ENCODE data around the gene LRRC8E.

The LRRC8E gene

DNA sequence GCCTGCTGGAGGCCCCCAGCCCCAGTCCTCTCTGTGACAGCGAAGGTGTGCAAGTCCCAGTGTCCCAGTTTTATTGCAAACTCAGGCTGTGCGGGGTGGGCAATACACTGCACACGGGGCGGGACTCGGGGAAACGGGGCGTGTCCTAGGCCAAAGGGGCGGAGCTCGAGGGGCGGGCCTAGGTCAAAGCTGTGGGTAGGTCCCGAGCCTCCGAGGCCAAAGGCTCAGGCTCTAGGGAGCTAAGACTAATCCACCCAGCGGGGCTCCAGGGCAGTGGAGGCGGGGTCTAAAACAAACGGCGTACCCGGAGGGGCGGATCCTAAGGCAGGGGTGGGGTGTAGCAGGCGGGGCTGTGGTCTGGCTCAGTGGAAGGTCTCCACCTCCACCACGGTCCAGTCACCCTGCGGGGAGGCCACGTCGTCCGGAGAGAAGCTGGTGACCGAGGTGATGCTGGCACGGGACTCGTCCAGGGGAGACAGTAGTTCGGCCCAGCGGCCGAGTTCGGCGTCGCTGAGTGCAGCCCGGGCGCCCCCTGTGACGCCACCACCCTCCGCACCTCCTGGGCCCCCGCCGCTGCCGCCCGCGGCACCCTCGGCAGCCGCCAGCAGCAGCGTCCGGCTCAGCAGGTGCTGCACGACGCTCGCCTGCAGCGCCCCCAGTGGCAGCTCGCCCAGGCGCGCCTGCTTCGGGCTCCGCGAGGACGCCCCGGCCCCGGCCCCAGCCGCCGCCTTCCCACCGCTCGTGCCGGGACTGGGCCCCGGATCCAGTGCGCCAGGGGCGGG lies 19.4 kb upstream of the LRRC8E start:
- H3K9me3 Mint-ChIP-seq: no peaks in the 10 kb centered on the region
- H3K4me3 Mint-ChIP-seq: peak overlapping the region; percentile 62
- peaks cover 79% of the 10 kb centered on the region for H3K27me3 Mint-ChIP-seq
- H3K36me3 Mint-ChIP-seq (ENCODE audit: low read depth): no peaks in the 10 kb centered on the region
- intact Hi-C loops (cut with micrococcal nuclease): no loop called here
- peak overlapping the region; percentile 27 for H3K27ac Mint-ChIP-seq
- peaks cover 56% of the 10 kb centered on the region for H3K4me1 Mint-ChIP-seq (ENCODE audit: low read depth)

DNA sequence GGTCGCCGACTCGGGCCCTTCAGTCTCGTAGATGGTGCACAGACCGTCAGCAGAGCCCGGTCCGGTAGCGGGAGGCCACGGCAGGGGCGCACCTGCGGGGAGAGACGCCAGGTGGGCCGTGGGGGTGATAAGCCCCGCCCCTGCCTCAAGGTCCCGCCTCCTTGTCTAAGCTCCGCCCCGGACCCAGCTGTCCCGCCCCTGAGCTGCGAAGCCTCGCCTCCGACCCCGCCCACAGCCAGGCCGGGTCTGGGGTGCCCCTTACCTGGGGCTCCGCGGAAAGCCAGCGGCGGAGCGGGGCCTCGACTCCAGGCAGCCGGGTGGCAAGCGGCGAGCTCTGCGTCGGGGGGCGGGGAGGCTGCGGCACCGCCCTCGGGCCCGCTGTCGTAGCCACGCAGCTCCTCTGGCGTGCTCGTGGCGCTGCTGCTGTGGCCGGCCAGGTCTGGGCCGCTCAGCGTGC lies 18.8 kb upstream of the LRRC8E start:
- Mint-ChIP-seq H3K27ac (no peak overlapping the region), H3K4me1 (ENCODE audit: low read depth) (peaks cover 58% of the 10 kb centered on the region), H3K9me3 (no peaks in the 10 kb centered on the region), H3K4me3 (peak overlapping the region; percentile 62), H3K36me3 (ENCODE audit: low read depth) (no peaks in the 10 kb centered on the region), H3K27me3 (peaks cover 75% of the 10 kb centered on the region)
- intact Hi-C loops (cut with micrococcal nuclease): no loop called here

DNA sequence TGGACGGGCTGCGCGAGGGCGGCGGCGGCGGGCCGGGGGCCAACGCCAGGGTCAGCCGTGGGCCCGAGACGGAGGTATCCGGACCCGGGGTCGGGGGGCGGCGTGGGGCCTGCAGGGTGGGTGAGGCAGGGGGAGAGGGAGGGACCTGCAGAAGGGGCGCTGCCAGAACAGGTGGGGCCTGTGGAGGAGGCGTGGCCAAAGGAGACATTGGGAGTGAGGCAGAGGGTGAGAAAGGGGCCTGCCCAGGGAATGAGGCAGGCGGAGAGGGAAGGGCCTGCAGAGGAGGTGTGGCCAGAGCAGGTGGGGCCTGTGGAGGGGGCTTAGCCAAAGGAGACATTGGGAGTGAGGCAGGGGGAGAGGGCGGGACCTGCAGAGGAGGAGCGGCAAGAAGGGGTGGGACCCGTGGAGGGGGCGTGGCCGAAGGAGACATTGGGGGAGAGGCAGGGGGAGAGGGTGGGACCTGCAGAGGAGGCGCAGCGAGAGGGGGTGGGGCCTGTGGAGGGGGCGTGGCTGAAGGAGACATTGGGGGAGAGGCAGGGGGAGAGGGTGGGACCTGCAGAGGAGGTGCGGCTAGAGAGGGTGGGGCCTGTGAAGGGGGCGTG lies 18.3 kb upstream of the LRRC8E start:
- peaks cover 56% of the 10 kb centered on the region for H3K4me1 Mint-ChIP-seq (ENCODE audit: low read depth)
- H3K36me3 Mint-ChIP-seq (ENCODE audit: low read depth): no peaks in the 10 kb centered on the region

GRCh38 chr19:7870571-7871436 lies 17.5 kb upstream of the LRRC8E start:
- Mint-ChIP-seq H3K36me3 (ENCODE audit: low read depth) (no peaks in the 10 kb centered on the region), H3K27ac (peak overlapping the region; percentile 78), H3K4me3 (peak overlapping the region; percentile 61), H3K27me3 (peaks cover 75% of the 10 kb centered on the region), H3K9me3 (no peaks in the 10 kb centered on the region), H3K4me1 (ENCODE audit: low read depth) (peaks cover 48% of the 10 kb centered on the region)
- intact Hi-C loops (cut with micrococcal nuclease): no loop called here

More for the DNA sequence above, 18.3 kb upstream of the LRRC8E start:
- no peak overlapping the region for H3K27ac Mint-ChIP-seq
- no peaks in the 10 kb centered on the region for H3K9me3 Mint-ChIP-seq
- intact Hi-C loops (cut with micrococcal nuclease): no loop called here
- peaks cover 75% of the 10 kb centered on the region for H3K27me3 Mint-ChIP-seq
- peak overlapping the region; percentile 53 for H3K4me3 Mint-ChIP-seq

- H3K36me3 Mint-ChIP-seq (ENCODE audit: low read depth): no peaks in the 10 kb centered on the region
- H3K4me1 Mint-ChIP-seq (ENCODE audit: low read depth): peaks cover 48% of the 10 kb centered on the region
- intact Hi-C loops (cut with micrococcal nuclease): no loop called here
- H3K27ac Mint-ChIP-seq: peak overlapping the region; percentile 78
- H3K4me3 Mint-ChIP-seq: peak overlapping the region; percentile 61
- H3K9me3 Mint-ChIP-seq: no peaks in the 10 kb centered on the region
- peaks cover 75% of the 10 kb centered on the region for H3K27me3 Mint-ChIP-seq
These were observed 16.6 kb upstream of the LRRC8E start for GRCh38 chr19:7871437-7872305.

DNA sequence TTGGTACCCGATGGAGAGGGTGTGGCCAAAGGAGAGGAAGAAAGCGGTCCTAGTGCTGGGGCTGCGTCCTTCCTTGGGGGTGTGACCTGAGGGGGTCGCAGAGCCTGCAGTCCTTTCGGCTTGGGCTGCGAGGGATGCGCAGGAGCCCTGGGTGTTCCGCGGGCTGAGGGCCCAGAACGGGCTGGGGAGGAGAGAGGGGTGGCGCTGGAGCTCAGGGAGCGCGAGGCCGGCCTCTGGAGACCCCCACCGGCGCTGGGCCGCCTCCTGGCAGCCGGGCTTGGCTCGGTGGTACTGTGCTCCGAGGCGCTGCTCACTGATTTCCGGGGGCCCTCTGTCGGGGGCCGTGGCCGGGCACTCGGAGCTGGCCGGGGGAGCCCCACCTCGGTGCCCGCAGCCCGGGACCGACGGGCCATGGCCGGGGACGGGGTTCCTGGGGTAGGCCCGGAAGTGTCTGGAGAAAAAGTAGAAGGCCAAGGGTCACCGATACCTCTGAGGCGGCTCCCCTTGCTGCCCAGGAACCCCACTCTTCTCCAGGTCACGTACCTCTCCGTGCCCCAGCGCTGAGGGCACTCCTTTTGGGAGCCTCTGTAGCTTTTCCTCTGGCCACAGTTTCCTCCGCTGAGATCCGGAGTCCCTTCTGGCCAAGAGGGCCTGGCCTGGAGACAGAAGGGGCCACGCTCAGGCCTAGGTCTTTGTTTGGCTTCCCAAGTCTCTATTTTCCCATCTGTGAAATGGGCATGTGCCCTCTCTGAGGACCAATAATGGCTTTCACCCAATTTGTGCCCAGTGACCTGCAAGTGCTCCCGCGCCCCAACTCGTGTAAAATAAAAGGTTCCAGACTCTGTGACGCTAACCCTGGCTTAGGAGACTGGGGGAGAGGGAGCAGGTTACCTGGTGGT lies 15.8 kb upstream of the LRRC8E start:
- intact Hi-C loops (cut with micrococcal nuclease): no loop called here
- peak overlapping the region; percentile 61 for H3K4me3 Mint-ChIP-seq
- H3K27ac Mint-ChIP-seq: peak overlapping the region; percentile 78
- no peaks in the 10 kb centered on the region for H3K9me3 Mint-ChIP-seq
- H3K4me1 Mint-ChIP-seq (ENCODE audit: low read depth): peaks cover 48% of the 10 kb centered on the region
- H3K27me3 Mint-ChIP-seq: peaks cover 74% of the 10 kb centered on the region
- H3K36me3 Mint-ChIP-seq (ENCODE audit: low read depth): no peaks in the 10 kb centered on the region

GRCh38 chr19:7873304-7874075 lies 14.8 kb upstream of the LRRC8E start:
- Mint-ChIP-seq H3K36me3 (ENCODE audit: low read depth) (no peaks in the 10 kb centered on the region), H3K9me3 (no peaks in the 10 kb centered on the region)
- intact Hi-C loops (cut with micrococcal nuclease): no loop called here

DNA sequence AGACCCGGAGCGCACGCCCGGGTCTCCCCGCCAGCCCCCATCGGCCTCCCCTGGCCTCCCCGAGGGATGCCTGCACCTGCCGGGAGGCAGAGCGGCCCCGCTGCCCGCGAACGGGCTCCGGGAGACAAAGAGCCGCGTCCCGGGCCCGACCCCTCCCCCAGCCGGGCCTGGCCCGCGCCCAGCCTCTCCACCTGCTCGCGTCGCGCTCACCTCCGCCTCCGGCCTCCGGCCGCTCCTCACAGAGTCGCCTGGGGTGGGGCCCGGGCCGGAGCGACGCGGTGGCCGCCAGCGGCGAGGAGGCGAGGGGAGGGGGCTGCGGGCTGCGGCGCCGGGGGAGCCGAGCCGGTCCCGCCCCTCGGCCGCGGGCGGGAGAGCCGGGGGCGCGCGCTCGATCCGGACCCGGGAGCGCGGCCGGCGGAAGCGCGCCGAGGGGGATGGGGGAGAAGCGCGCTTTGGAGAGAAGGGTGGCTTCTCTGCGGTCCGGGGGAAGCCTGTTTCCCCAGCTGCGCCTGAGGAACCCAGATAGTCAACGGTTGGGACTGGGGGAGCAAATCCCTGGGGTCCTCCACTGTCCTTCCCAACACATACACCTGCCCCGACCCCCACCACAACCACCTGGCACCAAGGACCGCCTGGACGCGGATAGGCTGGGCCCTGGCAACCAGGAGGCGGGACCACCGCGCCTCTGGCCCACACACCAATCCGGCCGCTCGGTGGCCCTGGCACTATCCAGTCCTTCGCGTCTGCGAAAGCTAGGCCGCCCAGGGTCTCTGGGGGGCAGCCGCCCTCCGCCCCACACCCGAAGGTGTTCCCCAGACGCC lies 14.0 kb upstream of the LRRC8E start, which contains the start of gene PRR36:
TSS of gene PRR36 (minus strand) at position 315 of the 821 bp plus-strand sequence. CDS start 701 bp downstream, outside the sequence.
- peaks cover 39% of the 10 kb centered on the region for H3K4me1 Mint-ChIP-seq (ENCODE audit: low read depth)
- intact Hi-C loops (cut with micrococcal nuclease): no loop called here
- H3K4me3 Mint-ChIP-seq: peak within 1 kb of the TSS; percentile 46
- no peaks in the 10 kb centered on the region for H3K36me3 Mint-ChIP-seq (ENCODE audit: low read depth)
- no peaks in the 10 kb centered on the region for H3K9me3 Mint-ChIP-seq
- H3K27me3 Mint-ChIP-seq: peaks cover 60% of the 10 kb centered on the region
- no peak within 1 kb of the TSS for H3K27ac Mint-ChIP-seq

More at GRCh38 chr19:7873304-7874075, 14.8 kb upstream of the LRRC8E start:
- Mint-ChIP-seq H3K4me1 (ENCODE audit: low read depth) (peaks cover 45% of the 10 kb centered on the region), H3K4me3 (peak overlapping the region; percentile 9), H3K27me3 (peaks cover 65% of the 10 kb centered on the region), H3K27ac (no peak overlapping the region)

DNA sequence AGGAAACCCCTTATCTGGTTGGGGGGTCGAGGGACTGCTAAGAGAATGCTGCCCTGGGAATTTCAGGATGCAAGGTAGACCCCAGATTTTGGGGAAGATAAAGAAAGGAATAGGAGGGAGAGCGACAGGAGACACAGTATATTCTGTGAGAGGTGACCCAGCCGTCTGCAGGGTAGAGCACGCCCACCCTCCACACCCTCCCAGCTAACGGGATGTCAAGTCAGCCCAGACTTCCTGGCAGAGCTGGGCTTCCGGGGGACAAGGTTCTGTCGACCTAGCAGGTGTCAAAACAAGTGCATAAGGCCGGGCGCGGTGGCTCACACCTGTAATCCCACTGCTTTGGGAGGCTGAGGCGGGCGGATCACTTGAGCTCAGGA lies 13.4 kb upstream of the LRRC8E start:
- intact Hi-C loops (cut with micrococcal nuclease): no loop called here
- Mint-ChIP-seq H3K4me1 (ENCODE audit: low read depth) (peaks cover 37% of the 10 kb centered on the region), H3K9me3 (no peaks in the 10 kb centered on the region), H3K27me3 (peaks cover 59% of the 10 kb centered on the region), H3K36me3 (ENCODE audit: low read depth) (no peaks in the 10 kb centered on the region), H3K27ac (no peak overlapping the region), H3K4me3 (no peak overlapping the region)

- intact Hi-C loops (cut with micrococcal nuclease): no loop called here
- Mint-ChIP-seq H3K4me1 (ENCODE audit: low read depth) (peaks cover 15% of the 10 kb centered on the region), H3K4me3 (no peak overlapping the region), H3K27ac (no peak overlapping the region), H3K36me3 (ENCODE audit: low read depth) (no peaks in the 10 kb centered on the region), H3K27me3 (peaks cover 54% of the 10 kb centered on the region), H3K9me3 (no peaks in the 10 kb centered on the region)
These were observed 11.0 kb upstream of the LRRC8E start for GRCh38 chr19:7877249-7877836.
